Transverse colon (tissue), 4 donors: Measurements from ENCODE around the gene TAAR5.

Experiments used
- CTCF ChIP-seq, 5 experiments: fragments of 200-600 bp in 3 of 5; fragments of 450-650 bp in 2 of 5; sonication (generic) in 3 of 5; IDR thresholded peaks; 1 replicate in 2 of 5; 2 replicates in 3 of 5; pipeline ENCODE4 v1.5.1; 2016 to 2017; ENCODE audit warnings: antibody characterized with exemption in 5 of 5, inconsistent platforms in 3 of 5, mild to moderate bottlenecking in 2 of 5, moderate library complexity in 1 of 5
- EP300 ChIP-seq: sonication (generic); formaldehyde crosslinking; IDR thresholded peaks from one replicate; pipeline ENCODE4 v1.6.1; 2017; ENCODE audit warnings: antibody characterized with exemption, low read depth
- POLR2A ChIP-seq: fragments of 450-650 bp; IDR thresholded peaks from one replicate; pipeline ENCODE4 v1.6.1; 2016; ENCODE audit warnings: antibody characterized with exemption, mild to moderate bottlenecking, moderate library complexity
- POLR2AphosphoS5 ChIP-seq, 3 donors: sonication (generic); formaldehyde crosslinking; IDR thresholded peaks; one replicate each; pipeline ENCODE4 v1.6.1; 2016; ENCODE audit warnings: antibody characterized with exemption in 3 of 3

- no peak for TF ChIP-seq POLR2A
- no peak for TF ChIP-seq CTCF (IDR thresholded peaks at IDR 0.05)
- no peak for TF ChIP-seq POLR2AphosphoS5 (IDR thresholded peaks at IDR 0.05)
- no peak for TF ChIP-seq EP300
These were observed 23.0 kb upstream of the TAAR5 start for GRCh38 chr6:132612449-132613108.
